ENCODE measurements around the gene MORN4.
A peak's percentile ranks its signal among the peaks of the same experiment; 100 is the strongest.

Gene MORN4

DNA sequence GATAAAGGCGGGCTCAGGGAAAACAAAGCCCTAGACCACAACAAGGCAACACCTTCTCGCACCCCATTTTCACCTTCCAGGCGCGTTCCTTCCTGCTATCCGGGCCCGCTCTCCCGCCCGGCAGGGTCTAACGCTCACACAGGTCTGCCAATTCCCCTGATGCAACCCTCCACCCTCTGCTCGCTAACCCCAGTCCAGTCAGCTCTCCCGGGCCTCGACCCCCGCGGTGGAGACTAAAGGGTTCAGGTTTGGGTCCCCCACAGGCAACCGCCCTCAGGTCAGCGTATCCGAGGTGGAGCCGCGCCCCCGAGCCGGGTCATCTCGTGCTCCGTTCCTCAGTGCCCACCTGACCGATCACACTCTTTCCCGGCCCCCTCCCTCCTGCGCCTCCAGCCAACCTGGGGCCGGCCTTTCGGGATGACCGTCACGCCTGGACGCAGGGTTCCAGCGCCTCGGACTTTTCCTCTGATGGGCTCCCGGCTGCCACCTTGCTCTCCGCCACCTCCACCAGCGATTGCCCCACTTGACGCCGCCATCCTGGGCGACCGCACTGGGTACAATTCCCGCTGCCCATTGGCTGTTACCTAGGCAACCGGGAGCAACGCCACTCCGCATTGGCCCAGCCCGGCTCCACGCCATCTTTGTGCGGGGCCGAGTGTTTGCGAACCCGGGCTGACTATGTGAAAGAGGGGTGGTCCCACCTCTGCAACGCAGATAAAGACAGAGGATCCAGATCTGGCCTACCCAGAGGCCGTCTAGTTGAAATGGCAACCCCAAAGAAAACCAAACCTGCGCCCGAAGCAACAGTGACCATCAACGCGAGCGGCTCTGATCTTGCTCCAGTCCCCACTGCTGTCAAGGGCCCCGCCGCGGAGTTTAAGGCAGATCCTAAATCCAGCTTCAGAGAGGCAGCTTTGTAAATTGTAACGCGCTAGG lies at the start of gene MORN4:
TSS of gene MORN4 (minus strand) at position 552 of the 936 bp plus-strand sequence. CDS start 13,847 bp downstream, outside the sequence.
- TF ChIP-seq, protein P1, sequence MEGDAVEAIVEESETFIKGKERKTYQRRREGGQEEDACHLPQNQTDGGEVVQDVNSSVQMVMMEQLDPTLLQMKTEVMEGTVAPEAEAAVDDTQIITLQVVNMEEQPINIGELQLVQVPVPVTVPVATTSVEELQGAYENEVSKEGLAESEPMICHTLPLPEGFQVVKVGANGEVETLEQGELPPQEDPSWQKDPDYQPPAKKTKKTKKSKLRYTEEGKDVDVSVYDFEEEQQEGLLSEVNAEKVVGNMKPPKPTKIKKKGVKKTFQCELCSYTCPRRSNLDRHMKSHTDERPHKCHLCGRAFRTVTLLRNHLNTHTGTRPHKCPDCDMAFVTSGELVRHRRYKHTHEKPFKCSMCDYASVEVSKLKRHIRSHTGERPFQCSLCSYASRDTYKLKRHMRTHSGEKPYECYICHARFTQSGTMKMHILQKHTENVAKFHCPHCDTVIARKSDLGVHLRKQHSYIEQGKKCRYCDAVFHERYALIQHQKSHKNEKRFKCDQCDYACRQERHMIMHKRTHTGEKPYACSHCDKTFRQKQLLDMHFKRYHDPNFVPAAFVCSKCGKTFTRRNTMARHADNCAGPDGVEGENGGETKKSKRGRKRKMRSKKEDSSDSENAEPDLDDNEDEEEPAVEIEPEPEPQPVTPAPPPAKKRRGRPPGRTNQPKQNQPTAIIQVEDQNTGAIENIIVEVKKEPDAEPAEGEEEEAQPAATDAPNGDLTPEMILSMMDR (IDR thresholded peaks at IDR 0.05; ENCODE audit: insufficient read depth, low read depth, low read length, missing control alignments) = no peak
- DNase-seq (ENCODE audit: low read depth) = peak; percentile 93
- H3K4me3 ChIP-seq (ENCODE audit: low read length) = peak within 1 kb of the TSS; percentile 77

DNA sequence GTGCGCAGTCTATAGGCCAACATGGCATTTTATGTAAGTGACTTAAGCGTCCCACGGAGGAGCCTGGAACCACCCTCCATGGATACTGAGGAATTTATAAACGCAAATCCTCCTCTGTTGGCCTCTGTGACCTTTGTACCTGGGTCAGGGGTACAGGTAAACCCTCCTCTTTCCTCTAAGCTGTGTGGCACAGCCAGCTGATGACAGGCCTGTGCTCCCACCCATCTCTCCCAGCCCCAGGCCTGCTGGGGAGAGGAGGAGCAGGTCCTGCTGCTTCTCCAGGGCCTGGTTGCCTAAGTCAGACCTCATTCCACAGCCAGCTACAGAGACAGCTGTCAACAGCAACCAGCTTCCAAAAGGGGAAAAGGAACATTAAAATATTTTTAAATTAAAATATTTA lies 48.7 kb upstream of the MORN4 start:
- peak overlapping the region; percentile 10 for H3K4me3 ChIP-seq (ENCODE audit: low read length)
- DNase-seq (ENCODE audit: low read depth) = peak; percentile 55
- TF ChIP-seq, protein P1 (IDR thresholded peaks at IDR 0.05; ENCODE audit: insufficient read depth, low read depth, low read length, missing control alignments) = no peak

DNA sequence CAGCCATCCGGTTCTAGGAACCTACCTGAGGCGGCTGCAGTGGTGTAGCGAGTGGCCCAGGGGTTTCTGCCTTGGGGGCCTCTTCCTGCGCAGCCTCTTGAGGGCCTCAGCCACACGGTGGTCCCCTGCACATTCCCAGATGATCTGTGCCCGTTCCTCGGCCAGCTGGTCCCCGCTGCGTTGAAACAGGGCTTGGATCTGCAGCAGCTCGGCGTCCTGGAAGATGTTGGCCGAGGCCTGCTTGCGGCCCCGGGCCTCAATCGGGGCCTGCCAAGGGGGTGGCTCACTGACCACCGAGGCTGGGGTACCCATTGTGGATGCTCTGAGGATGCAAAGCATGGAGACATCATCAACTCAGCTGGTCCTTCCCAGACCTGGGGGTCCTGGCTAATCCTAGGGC lies 46.3 kb upstream of the MORN4 start:
- H3K4me3 ChIP-seq (ENCODE audit: low read length) = no peak overlapping the region
- TF ChIP-seq, protein P1 (IDR thresholded peaks at IDR 0.05; ENCODE audit: insufficient read depth, low read depth, low read length, missing control alignments) = no peak
- no peak for DNase-seq (ENCODE audit: low read depth)

DNA sequence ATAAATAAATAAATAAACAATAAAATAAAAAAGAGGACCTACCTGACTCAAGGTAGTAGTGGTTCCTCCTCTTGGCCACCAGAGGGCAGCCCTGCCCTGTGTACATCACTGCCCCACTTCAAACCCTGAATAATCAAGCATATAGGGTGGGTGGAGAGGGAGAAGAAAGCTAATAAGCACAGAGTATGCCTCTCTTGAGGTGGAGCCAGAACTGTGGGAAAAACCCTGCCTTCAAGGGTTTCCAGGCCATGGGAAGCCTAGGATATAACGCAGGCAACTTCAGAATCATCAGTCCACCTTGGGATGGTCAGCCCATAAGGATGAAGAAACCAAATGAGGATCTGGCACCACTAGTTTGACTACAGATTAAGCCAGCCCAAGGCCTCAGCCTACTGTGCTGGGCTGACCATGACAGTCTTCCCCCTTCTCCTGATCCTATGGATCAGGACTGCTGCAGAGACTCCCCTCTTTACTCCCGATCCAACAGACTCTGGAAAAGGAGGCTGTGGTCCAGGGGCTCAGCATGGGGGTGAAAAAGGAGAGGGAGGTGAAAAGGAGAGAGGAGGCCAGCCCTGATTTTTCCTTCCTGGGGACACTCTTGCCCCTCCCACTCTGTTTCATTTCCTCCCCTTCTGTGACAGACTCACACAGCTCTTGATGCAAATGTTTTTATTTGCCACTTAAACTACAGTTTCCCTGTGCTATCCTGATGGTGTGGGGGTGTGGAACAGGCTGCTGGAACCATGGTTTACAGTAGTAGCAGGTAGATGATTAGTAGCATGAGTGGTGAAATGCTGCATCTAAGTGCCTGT lies 43.7 kb upstream of the MORN4 start:
- TF ChIP-seq, protein P1 (IDR thresholded peaks at IDR 0.05; ENCODE audit: insufficient read depth, low read depth, low read length, missing control alignments) = peak; percentile 89
- peak; percentile 72 for DNase-seq (ENCODE audit: low read depth)
- no peak overlapping the region for H3K4me3 ChIP-seq (ENCODE audit: low read length)

DNA sequence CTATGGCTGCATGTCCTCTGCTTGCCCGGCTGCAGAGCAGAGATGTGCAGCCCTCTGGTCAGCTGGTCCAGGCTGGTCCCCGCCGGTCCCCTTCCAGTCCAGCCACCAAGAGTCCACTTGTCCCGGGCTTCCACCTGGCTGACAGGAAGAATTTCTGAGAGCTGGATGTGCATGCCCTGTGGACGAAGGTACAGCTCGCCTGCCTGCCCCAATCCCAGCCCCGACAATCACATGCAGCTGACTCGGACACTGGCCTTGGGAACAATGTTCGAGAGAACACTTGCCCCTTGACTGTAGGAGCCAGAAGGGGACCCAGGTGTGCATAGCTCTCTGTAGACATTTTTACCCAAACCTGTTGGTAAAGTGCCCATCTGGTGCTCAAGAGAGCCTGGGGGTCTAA lies 41.9 kb upstream of the MORN4 start:
- no peak overlapping the region for H3K4me3 ChIP-seq (ENCODE audit: low read length)
- DNase-seq (ENCODE audit: low read depth) = no peak
- TF ChIP-seq, protein P1 (IDR thresholded peaks at IDR 0.05; ENCODE audit: insufficient read depth, low read depth, low read length, missing control alignments) = no peak

DNA sequence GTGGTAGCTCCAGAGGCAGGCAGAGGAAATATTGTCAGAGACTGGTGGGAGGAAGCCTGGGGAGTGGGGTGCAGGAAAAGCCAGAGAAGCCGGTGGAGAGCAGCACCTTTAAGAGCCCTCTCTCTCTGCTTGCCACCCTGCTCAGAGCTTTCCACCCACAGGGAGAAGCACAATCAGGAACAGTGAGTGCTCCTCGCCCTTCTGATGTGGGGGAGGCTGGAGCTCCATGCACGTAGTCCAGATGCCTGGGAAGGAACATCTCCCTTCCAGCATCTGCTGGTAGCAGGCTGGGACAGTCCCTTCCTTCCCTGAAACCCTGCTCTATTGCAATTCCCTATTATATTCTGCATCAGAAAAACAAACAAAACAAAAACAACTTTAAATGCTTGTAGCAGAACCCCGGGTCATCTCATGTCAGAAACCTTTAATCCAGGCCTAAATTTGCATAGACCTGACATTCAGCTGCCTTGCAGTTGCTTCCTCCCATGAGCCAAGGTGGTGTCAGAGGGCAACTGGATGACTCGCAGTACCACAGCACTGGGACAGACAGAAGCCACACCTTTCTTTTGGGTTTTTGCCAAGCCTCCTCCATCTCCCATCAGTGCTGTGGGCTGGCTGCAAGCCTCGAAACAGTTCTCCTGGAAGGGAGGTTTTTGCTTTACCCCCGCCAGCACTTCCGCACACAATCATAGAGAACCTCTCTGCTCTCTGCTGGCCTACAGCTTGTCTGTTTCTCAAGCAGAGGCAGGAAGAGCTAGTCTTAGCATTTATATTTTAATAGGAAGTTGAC lies 40.6 kb upstream of the MORN4 start:
- peak; percentile 57 for DNase-seq (ENCODE audit: low read depth)
- H3K4me3 ChIP-seq (ENCODE audit: low read length) = no peak overlapping the region
- TF ChIP-seq, protein P1 (IDR thresholded peaks at IDR 0.05; ENCODE audit: insufficient read depth, low read depth, low read length, missing control alignments) = no peak
